GM19328 (cell line): Measurements from ENCODE around the gene TINAG.

Experiments used
- ATAC-seq: cut with Tn5 transposase; IDR thresholded peaks from one replicate; pipeline ENCODE4 v1.9.1; 2021; ENCODE audit warnings: mild to moderate bottlenecking, moderate library complexity; ENCODE audit not compliant: unreplicated experiment

The TINAG gene

GRCh38 chr6:54308289-54308985 is at the start of gene TINAG:
TINAG (plus strand) TSS chr6:54308441; CDS start chr6:54308551, 110 bp downstream.
- ATAC-seq, result no peak

DNA sequence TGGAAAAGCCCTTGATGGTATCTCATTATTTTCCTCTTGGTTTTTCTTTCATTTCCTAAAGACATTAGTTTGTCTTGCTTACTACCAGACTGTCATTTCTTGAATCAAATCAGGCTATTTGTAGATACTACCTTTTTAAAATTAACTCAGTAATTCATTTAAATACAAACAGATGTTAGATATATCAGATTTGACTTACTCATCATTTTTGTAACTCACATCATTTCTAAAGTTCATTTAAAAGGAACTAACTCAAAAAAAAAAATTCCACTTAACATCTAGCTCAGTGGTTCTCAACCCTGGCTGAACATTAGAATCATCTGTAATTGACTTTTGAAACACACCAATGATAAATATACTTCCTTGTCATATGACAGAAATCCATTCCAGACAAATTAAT is 48.2 kb upstream of the TINAG start:
- no peak for ATAC-seq

GRCh38 chr6:54262499-54262898 is 45.7 kb upstream of the TINAG start:
- no peak for ATAC-seq

DNA sequence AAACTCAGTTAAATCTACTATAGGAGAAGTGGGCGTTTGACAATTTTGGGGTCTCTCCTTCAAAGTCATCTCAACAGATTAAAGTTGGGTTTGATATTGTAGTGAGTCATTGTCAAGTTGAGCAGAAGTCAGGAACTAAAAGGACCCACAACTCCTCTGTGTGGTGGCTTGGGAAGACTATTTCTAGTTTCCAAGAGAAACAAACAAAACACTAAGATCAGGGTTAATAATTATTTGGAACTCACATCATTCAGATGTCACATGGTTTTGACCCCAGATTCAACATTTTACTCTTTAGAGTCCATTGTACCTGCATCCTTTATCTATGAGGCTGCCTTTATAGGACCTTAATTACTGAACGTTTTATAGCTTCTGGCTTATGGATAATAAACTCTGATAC is 45.3 kb upstream of the TINAG start:
- ATAC-seq, result no peak

GRCh38 chr6:54264581-54265272 is 43.5 kb upstream of the TINAG start:
- no peak for ATAC-seq

DNA sequence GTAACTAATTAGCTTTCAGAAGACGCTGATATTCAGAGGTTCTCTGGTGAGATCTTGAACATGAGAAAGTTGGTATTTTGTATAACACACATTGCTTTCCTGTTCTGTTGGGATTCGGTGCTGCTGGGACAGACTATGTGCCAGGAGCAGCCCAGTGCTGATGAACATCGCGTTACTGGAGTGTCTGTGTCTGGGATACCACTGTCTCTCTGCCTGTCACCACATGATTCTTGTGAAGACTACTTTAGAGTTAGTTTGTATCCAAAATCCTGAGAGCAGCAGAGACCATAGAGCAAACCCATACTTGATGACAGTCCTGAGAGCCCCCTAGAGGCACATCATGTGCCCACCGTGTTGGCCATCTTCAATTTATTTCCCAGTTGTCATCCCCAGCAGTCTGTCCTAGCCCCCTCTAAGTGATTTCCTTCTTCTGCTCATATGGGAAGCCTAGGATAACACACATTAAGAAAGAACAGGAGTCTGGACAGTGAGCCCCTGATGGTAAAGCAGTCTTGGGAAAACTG is 41.8 kb upstream of the TINAG start:
- no peak for ATAC-seq

DNA sequence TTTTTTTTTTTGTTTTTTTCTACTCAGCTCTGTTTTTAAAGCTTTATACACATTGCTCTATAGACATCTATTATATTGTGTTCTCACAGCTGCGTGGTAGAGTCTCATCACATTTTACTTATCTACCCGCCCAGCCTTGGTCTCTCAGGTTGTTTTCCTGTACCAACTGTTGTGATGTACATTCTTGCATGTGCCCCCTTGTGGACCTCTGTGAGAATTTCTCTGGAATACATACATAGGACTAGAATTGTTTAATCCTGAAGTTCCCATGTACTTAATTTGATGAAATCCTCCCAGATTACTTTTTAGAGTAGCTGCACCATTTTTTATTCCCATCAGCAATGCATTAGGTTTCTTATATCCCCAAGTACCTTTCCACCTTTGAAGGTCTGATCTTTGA is 40.4 kb upstream of the TINAG start:
- no peak for ATAC-seq

DNA sequence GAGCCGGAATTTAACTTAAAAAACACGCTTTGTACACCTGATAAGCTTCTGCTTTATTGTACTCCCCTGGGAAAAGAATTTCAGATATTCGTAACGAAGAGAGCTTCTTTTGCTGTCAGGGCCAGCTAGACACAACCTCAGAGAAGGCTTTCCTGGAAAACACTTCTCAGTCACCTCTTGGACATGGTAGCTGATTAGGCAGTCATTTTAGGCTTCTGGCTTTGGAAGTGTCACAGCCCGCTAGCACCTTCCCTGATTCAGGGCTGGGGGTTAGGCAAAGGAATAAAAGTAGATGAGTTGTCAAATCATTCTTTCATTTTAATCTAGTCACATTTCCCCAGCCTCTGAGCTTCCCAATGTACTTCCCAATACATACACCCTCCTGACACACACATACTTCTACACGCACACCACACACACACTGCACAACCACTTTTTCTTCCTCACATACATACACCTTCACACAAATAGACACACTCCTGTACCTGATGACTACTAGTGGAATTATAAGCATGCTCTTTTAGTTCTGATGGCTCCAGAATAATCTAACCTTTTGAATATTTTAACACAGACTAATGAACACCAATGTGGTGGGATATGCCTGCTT is 34.9 kb upstream of the TINAG start:
- no peak for ATAC-seq

DNA sequence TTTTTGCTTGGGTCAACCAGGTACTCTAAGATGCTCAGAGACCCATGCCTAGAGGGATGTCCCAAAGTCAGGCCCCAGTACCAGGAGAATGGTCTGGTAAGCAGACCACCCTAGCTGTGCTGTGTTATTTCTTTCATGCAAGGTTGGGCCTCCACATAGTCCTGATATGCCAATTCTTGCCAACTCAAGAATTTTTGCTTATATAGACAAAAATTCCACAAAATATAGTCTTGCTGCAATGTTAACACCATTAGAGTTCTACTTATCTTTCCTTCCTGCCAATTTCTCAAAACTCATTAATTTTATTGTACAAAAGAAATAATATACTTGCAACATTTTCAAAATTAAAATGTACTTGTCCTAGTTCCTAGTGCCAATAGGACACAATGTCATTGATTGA is 33.9 kb upstream of the TINAG start:
- no peak for ATAC-seq

GRCh38 chr6:54282186-54282585 is 26.1 kb upstream of the TINAG start:
- no peak for ATAC-seq

- ATAC-seq, result no peak
Measured at GRCh38 chr6:54284161-54284860, 23.9 kb upstream of the TINAG start.

GRCh38 chr6:54285595-54285994 is 22.6 kb upstream of the TINAG start:
- no peak for ATAC-seq

GRCh38 chr6:54286141-54286540 is 22.1 kb upstream of the TINAG start:
- no peak for ATAC-seq

DNA sequence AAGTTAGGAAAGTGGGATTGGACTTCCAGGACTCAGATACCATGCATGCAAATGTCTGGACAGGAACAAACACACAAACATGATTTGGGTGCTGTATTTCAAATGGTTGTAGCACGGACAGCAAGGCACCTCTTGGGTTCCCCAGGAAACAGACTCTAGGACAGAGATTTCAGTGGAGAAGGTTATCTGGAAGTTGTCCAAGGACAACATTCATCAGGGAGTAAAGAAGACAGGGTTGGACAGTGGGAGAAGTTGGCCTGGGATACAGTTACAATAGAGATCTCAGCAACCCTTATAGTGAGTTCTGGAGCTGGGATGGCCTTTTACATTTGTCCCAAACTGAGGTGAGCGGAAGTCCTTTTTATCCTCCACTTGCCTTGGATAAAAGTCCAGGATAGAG is 19.8 kb upstream of the TINAG start:
- ATAC-seq, result no peak

DNA sequence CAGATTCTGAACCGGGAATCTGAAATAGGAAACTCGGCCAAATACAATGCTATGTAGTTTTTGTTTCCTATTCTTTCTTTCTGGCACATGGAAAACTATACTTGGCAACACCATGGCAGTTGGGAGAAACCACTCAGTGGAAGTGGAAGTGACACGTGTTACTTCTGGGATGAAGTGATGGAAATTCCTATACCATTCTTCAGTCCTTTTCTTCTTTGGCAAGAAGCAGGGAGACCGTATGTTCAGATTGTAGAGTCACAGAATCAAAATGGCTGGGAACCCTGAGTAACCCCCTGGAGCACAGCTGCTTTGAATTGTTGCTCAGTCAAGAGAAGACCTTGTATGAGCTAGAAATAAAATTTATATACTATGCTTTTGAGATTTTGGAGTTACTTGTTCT is 18.8 kb upstream of the TINAG start:
- no peak for ATAC-seq

- ATAC-seq, result peak; percentile 59
Measured at GRCh38 chr6:54291146-54291545, 17.1 kb upstream of the TINAG start.

- ATAC-seq, result peak; percentile 76
Measured at GRCh38 chr6:54291738-54292137, 16.5 kb upstream of the TINAG start.

DNA sequence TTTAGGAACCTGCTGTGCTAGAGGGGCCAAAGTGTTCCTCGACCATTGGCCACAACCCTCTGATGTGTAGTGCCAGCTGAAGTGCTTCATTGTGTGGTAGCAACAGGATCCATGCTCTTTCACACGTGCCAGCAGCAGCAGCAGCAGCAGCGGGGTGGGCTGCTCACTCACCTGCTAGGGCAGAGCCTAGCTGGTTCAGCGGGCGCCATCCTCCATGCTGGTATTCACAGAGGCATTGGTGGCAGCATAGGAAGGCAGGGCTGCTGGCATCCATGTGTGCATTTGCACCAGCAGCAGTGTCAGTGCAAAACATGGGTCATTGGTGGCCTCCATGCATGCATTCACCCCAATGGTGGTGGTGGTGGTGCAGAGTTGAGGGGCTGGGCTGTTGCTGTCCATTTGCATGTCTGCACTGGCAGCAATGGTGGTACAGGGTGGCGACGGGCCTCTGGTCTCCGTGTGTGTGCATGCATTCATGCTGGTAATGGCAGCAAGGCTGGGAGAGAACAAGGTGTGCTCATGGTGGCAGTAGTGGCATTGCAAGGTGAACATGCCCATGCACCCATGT is 13.2 kb upstream of the TINAG start:
- no peak for ATAC-seq

GRCh38 chr6:54299542-54300269 is 8.5 kb upstream of the TINAG start:
- ATAC-seq, result no peak

DNA sequence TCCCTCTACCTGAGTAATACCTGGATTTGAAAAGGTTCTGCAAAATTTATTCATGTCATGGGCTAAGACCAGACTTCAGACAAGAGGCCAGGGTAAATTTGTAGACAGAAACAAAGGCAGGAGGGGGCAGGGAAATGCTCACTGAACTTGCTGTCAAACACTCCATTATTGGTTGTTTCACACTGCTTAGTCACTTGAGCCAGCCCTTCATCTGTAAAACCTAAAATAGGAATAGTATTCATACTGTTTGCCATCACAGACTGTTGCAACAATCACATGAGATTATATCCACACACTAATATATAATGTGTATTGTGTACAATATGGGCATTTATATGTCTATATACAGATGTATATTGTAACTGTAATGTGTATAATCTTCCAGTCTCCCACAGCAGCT is 6.5 kb upstream of the TINAG start:
- no peak for ATAC-seq
